C1 segment of cervical spinal cord (tissue), 14 donors: ENCODE results near the gene USP22.

Source experiments
- DNase-seq, 14 donors: peaks; one replicate each; lab custom pipeline; 2025; lab: John Stamatoyannopoulos, UW

USP22 gene

GRCh38 chr17:21021208-21021803 is 21.5 kb downstream of the USP22 start:
- no peak for DNase-seq

- DNase-seq = no peak
Observed at GRCh38 chr17:21020622-21021021, 22.2 kb downstream of the USP22 start.

- DNase-seq = peak in 5 of 14 donors; percentile 22 to 64 (median 36)
Observed at GRCh38 chr17:21019976-21020586, 22.7 kb downstream of the USP22 start.

GRCh38 chr17:21018894-21019293 is 23.9 kb downstream of the USP22 start:
- DNase-seq = no peak

GRCh38 chr17:21017861-21018260 is 24.9 kb downstream of the USP22 start:
- no peak for DNase-seq

GRCh38 chr17:21017256-21017655 is 25.6 kb downstream of the USP22 start:
- no peak for DNase-seq

- no peak for DNase-seq
Observed at GRCh38 chr17:21016826-21017225, 26.0 kb downstream of the USP22 start.

GRCh38 chr17:21015564-21015963 is 27.2 kb downstream of the USP22 start:
- DNase-seq = no peak

GRCh38 chr17:21014498-21014897 is 28.3 kb downstream of the USP22 start:
- no peak for DNase-seq

GRCh38 chr17:21013983-21014382 is 28.8 kb downstream of the USP22 start:
- DNase-seq = no peak

- DNase-seq = peak in 1 of 14 donors; percentile 23
Observed at GRCh38 chr17:21012736-21013135, 30.1 kb downstream of the USP22 start.

GRCh38 chr17:21010705-21011596 is 31.9 kb downstream of the USP22 start:
- no peak for DNase-seq

- DNase-seq = no peak
Observed at GRCh38 chr17:21008992-21009671, 33.7 kb downstream of the USP22 start.

- DNase-seq = no peak
Observed at GRCh38 chr17:21008160-21008915, 34.5 kb downstream of the USP22 start.

GRCh38 chr17:21007646-21008045 is 35.2 kb downstream of the USP22 start:
- peak in 3 of 14 donors; percentile 23 to 78 (median 44) for DNase-seq

GRCh38 chr17:21005803-21006202 is 37.0 kb downstream of the USP22 start:
- DNase-seq = no peak

- no peak for DNase-seq
Observed at GRCh38 chr17:21005367-21005766, 37.4 kb downstream of the USP22 start.

- DNase-seq = peak in 6 of 14 donors; percentile 23 to 76 (median 34)
Observed at GRCh38 chr17:21004016-21004930, 38.5 kb downstream of the USP22 start.

- no peak for DNase-seq
Observed at GRCh38 chr17:21003007-21003621, 39.7 kb downstream of the USP22 start.
